PFSK-1 (cell line): Measurements from ENCODE around the gene MFAP1.
A peak's percentile ranks its signal among the peaks of the same experiment; 100 is the strongest.

ENCODE experiments used
- FOXP2 ChIP-seq: optimal IDR thresholded peaks from 2 replicates; pipeline ENCODE3; 2011; ENCODE audit warnings: borderline replicate concordance, control low read depth, inconsistent platforms; ENCODE audit not compliant: insufficient read depth; ENCODE audit errors: extremely low read length, extremely low read depth
- POLR2AphosphoS5 ChIP-seq: IDR thresholded peaks from 2 replicates; pipeline ENCODE4 v1.6.1; 2012; ENCODE audit warnings: low read depth, mild to moderate bottlenecking, control low read depth, low read length, moderate library complexity
- REST ChIP-seq, 2 experiments: IDR thresholded peaks; 2 replicates each; pipeline versions ENCODE4 v1.6.1 to v1.8.0; 2011 to 2012; ENCODE audit warnings: low read depth in 2 of 2, low read length in 2 of 2, control low read depth in 1 of 2, inconsistent platforms in 1 of 2, mild to moderate bottlenecking in 1 of 2, moderate library complexity in 1 of 2; ENCODE audit not compliant: insufficient read depth in 1 of 2
- SIN3A ChIP-seq: IDR thresholded peaks from 2 replicates; pipeline ENCODE4 v1.6.1; 2012; ENCODE audit warnings: mild to moderate bottlenecking, low read length, moderate library complexity, borderline replicate concordance; ENCODE audit not compliant: insufficient read depth
- TAF1 ChIP-seq: IDR thresholded peaks from 2 replicates; pipeline ENCODE4 v1.6.1; 2012; ENCODE audit warnings: low read length, control low read depth, borderline replicate concordance; ENCODE audit not compliant: insufficient read depth

The MFAP1 gene

GRCh38 chr15:43796566-43796965, 27.9 kb downstream of the MFAP1 start:
- TF ChIP-seq FOXP2, result no peak
- TF ChIP-seq POLR2AphosphoS5, result no peak
- TF ChIP-seq SIN3A, result no peak
- TF ChIP-seq TAF1, result no peak
- TF ChIP-seq REST (IDR thresholded peaks at IDR 0.05; ENCODE audit: insufficient read depth in 1 of 2, low read depth in 2 of 2, low read length in 2 of 2), result no peak

GRCh38 chr15:43795997-43796396, 28.5 kb downstream of the MFAP1 start:
- no peak; the same call in 1 of the 2 replicates for TF ChIP-seq POLR2AphosphoS5
- TF ChIP-seq TAF1, result no peak
- no peak for TF ChIP-seq FOXP2
- no peak for TF ChIP-seq SIN3A
- TF ChIP-seq REST (IDR thresholded peaks at IDR 0.05; ENCODE audit: insufficient read depth in 1 of 2, low read depth in 2 of 2, low read length in 2 of 2), result no peak

GRCh38 chr15:43795197-43795596, 29.3 kb downstream of the MFAP1 start:
- no peak for TF ChIP-seq REST (IDR thresholded peaks at IDR 0.05; ENCODE audit: insufficient read depth in 1 of 2, low read depth in 2 of 2, low read length in 2 of 2)
- no peak for TF ChIP-seq SIN3A
- no peak for TF ChIP-seq TAF1
- no peak; the same call in 1 of the 2 replicates for TF ChIP-seq POLR2AphosphoS5
- no peak for TF ChIP-seq FOXP2

- no peak for TF ChIP-seq SIN3A
- peak; percentile 43 to 82; a peak in 3 of 4 replicates for TF ChIP-seq REST (IDR thresholded peaks at IDR 0.05; ENCODE audit: insufficient read depth in 1 of 2, low read depth in 2 of 2, low read length in 2 of 2)
- no peak for TF ChIP-seq TAF1
- no peak for TF ChIP-seq FOXP2
- no peak for TF ChIP-seq POLR2AphosphoS5
These were observed 30.0 kb downstream of the MFAP1 start for GRCh38 chr15:43794269-43795037.

GRCh38 chr15:43793647-43794046, 30.8 kb downstream of the MFAP1 start:
- TF ChIP-seq REST (IDR thresholded peaks at IDR 0.05; ENCODE audit: insufficient read depth in 1 of 2, low read depth in 2 of 2, low read length in 2 of 2) (no peak), POLR2AphosphoS5 (no peak; the same call in 1 of the 2 replicates), TAF1 (no peak), SIN3A (no peak), FOXP2 (no peak)
